A549 (cell line): ENCODE data around the gene PPL. TPM values are rescaled to one million over a fixed set of nuclear protein-coding genes. Genes with fewer than 3 reads are reported as not detected.

ENCODE experiments used
- ATAC-seq, 2 experiments: fragments of 200-7000 bp in 1 of 2; fragments of >200 bp in 1 of 2; cut with Nextera tagmentation in 1 of 2; cut with Tn5 transposase in 1 of 2; 3 replicates each; pipeline versions ENCODE4 v1.8.0 to v1.9.1; 2018 to 2020; ENCODE audit warnings: mild to moderate bottlenecking in 1 of 2, moderate library complexity in 1 of 2
- CTCF ChIA-PET: fragments of 300-600 bp; sonication (Branson Sonifier 250); formaldehyde crosslinking; extraction: SDS; loops from one replicate; lab custom pipeline; 2021; ENCODE audit warnings: antibody characterized with exemption, inconsistent platforms; lab: Yijun Ruan, JAX
- POLR2A ChIA-PET: fragments of 350-600 bp; formaldehyde crosslinking; extraction: SDS; loops from one replicate; lab custom pipeline; 2021; ENCODE audit warnings: antibody characterized with exemption, inconsistent platforms; lab: Yijun Ruan, JAX
- DNase-seq, 2 experiments: peaks; one replicate each; pipeline versions ENCODE4 v3.0.0 to v3.0.0-alpha.2; 2011 to 2016; ENCODE audit warnings: low read depth in 1 of 2, low spot score in 1 of 2
- FAIRE-seq: peaks from 2 replicates; lab custom pipeline; 2011; peaks lifted over from hg19 to GRCh38; lab: Jason Lieb, UNC
- H3K27ac ChIP-seq, 2 experiments: fragments of >200 bp; sonication (Bioruptor Twin); formaldehyde crosslinking; 3 replicates each; pipeline ENCODE4 v1.5.1; 2016 to 2017
- H3K4me1 ChIP-seq: fragments of >200 bp; sonication (Bioruptor Twin); formaldehyde crosslinking; 3 replicates; pipeline ENCODE4 v1.6.1; 2016
- H3K4me2 ChIP-seq: fragments of >200 bp; sonication (Bioruptor Twin); formaldehyde crosslinking; 3 replicates; pipeline ENCODE4 v1.6.1; 2016
- H3K4me3 ChIP-seq: fragments of >200 bp; sonication (Bioruptor Twin); formaldehyde crosslinking; 3 replicates; pipeline ENCODE4 v1.5.1; 2016
- H3K9me3 ChIP-seq: fragments of >200 bp; sonication (Bioruptor Twin); formaldehyde crosslinking; 3 replicates; pipeline ENCODE4 v1.6.1; 2016
- BHLHE40 ChIP-seq: IDR thresholded peaks from 2 replicates; pipeline ENCODE4 v1.6.1; 2012; ENCODE audit warnings: low read depth, low read length, inconsistent platforms
- EHF ChIP-seq: fragments of 250-450 bp; sonication (Bioruptor Pico); IDR thresholded peaks from 2 replicates; pipeline ENCODE4 v1.5.0; 2020; ENCODE audit warnings: mild to moderate bottlenecking
- EHMT2 ChIP-seq: fragments of 200-600 bp; sonication (generic); IDR thresholded peaks from 2 replicates; pipeline ENCODE4 v1.6.1; 2016; ENCODE audit warnings: antibody characterized with exemption, low read depth, mild to moderate bottlenecking, moderate library complexity
- EP300 ChIP-seq, 2 experiments: fragments of >200 bp; sonication (Bioruptor Twin); formaldehyde crosslinking; IDR thresholded peaks; 2 replicates in 1 of 2; 3 replicates in 1 of 2; pipeline ENCODE4 v1.6.1; 2016 to 2017
- FOSL2 ChIP-seq, 2 experiments: fragments of 450-650 bp in 1 of 2; fragments of >200 bp in 1 of 2; sonication (Bioruptor Twin) in 1 of 2; formaldehyde crosslinking; IDR thresholded peaks; 2 replicates each; pipeline versions ENCODE4 v1.5.0 to v1.6.1; 2016 to 2020; ENCODE audit warnings: mild to moderate bottlenecking in 1 of 2, moderate library complexity in 1 of 2
- GATA3 ChIP-seq: IDR thresholded peaks from 2 replicates; pipeline ENCODE4 v1.6.1; 2012; ENCODE audit warnings: borderline replicate concordance
- HDAC2 ChIP-seq: fragments of 200-600 bp; sonication (generic); IDR thresholded peaks from 2 replicates; pipeline ENCODE4 v1.6.1; 2016
- HEYL ChIP-seq: fragments of 250-450 bp; sonication (Bioruptor Pico); IDR thresholded peaks from 2 replicates; pipeline ENCODE4 v1.8.0; 2021; ENCODE audit warnings: mild to moderate bottlenecking, moderate library complexity
- HMGXB4 ChIP-seq: fragments of 250-450 bp; sonication (Bioruptor Pico); IDR thresholded peaks from 2 replicates; pipeline ENCODE4 v1.5.0; 2021; ENCODE audit warnings: mild to moderate bottlenecking, moderate library complexity, borderline replicate concordance
- HOXA7 ChIP-seq: fragments of 250-450 bp; sonication (Bioruptor Pico); IDR thresholded peaks from 2 replicates; pipeline ENCODE4 v1.5.0; 2020; ENCODE audit warnings: mild to moderate bottlenecking, moderate library complexity
- HOXB5 ChIP-seq: fragments of 250-450 bp; sonication (Bioruptor Pico); IDR thresholded peaks from 2 replicates; pipeline ENCODE4 v1.5.0; 2020; ENCODE audit warnings: mild to moderate bottlenecking, moderate library complexity
- KDM5A ChIP-seq: fragments of 200-600 bp; sonication (generic); IDR thresholded peaks from 2 replicates; pipeline ENCODE4 v1.6.1; 2016; ENCODE audit warnings: antibody characterized with exemption, mild to moderate bottlenecking
- MAX ChIP-seq: IDR thresholded peaks from 2 replicates; pipeline ENCODE4 v1.6.1; 2012
- MYC ChIP-seq: IDR thresholded peaks from 2 replicates; pipeline ENCODE4 v1.6.1; 2012; ENCODE audit warnings: mild to moderate bottlenecking, inconsistent platforms, low read length, improper control_type of control experiment, borderline replicate concordance
- NR3C1 ChIP-seq: fragments of >200 bp; sonication (Bioruptor Twin); formaldehyde crosslinking; IDR thresholded peaks from 3 replicates; pipeline ENCODE4 v1.6.1; 2017
- POLR2A ChIP-seq: IDR thresholded peaks from 2 replicates; pipeline ENCODE4 v1.6.1; 2012; ENCODE audit warnings: mild to moderate bottlenecking, low read length
- RAD21 ChIP-seq, 2 experiments: fragments of >200 bp in 1 of 2; sonication (Bioruptor Twin) in 1 of 2; formaldehyde crosslinking in 1 of 2; IDR thresholded peaks in 1 of 2; conservative IDR thresholded peaks in 1 of 2; 2 replicates in 1 of 2; 3 replicates in 1 of 2; pipeline ENCODE4 v1.6.1; 2012 to 2018; ENCODE audit warnings: inconsistent platforms in 1 of 2
- REST ChIP-seq: fragments of 200-600 bp; sonication (generic); IDR thresholded peaks from 2 replicates; pipeline ENCODE4 v1.6.1; 2016; ENCODE audit warnings: antibody characterized with exemption, mild to moderate bottlenecking, moderate library complexity
- RFX5 ChIP-seq: fragments of 450-650 bp; IDR thresholded peaks from 2 replicates; pipeline ENCODE4 v1.7.1; 2014; ENCODE audit warnings: antibody characterized with exemption, mild to moderate bottlenecking, moderate library complexity
- RNF2 ChIP-seq: fragments of 200-600 bp; sonication (generic); IDR thresholded peaks from 2 replicates; pipeline ENCODE4 v1.6.1; 2016; ENCODE audit warnings: low read depth, mild to moderate bottlenecking, antibody characterized with exemption, moderate library complexity, borderline replicate concordance
- SMC3 ChIP-seq: fragments of >200 bp; sonication (Bioruptor Twin); formaldehyde crosslinking; IDR thresholded peaks from 3 replicates; pipeline ENCODE4 v1.6.1; 2018; ENCODE audit warnings: inconsistent platforms
- TP53 ChIP-seq: fragments of 250-450 bp; sonication (Bioruptor Pico); IDR thresholded peaks from 2 replicates; pipeline ENCODE4 v1.5.0; 2021; ENCODE audit warnings: mild to moderate bottlenecking, moderate library complexity
- ZC3H11A ChIP-seq: fragments of 450-650 bp; IDR thresholded peaks from 2 replicates; pipeline ENCODE4 v1.6.1; 2014; ENCODE audit warnings: antibody characterized with exemption, mild to moderate bottlenecking
- ZFP36 ChIP-seq: fragments of 450-650 bp; IDR thresholded peaks from 2 replicates; pipeline ENCODE4 v1.6.1; 2014; ENCODE audit warnings: borderline replicate concordance; ENCODE audit not compliant: partially characterized antibody
- ZNF302 ChIP-seq: fragments of 250-450 bp; sonication (Bioruptor Pico); IDR thresholded peaks from 2 replicates; pipeline ENCODE4 v1.9.0; 2021; ENCODE audit warnings: inconsistent platforms, mild to moderate bottlenecking, moderate library complexity
- ZSCAN20 ChIP-seq: fragments of 250-450 bp; sonication (Bioruptor Pico); IDR thresholded peaks from 2 replicates; pipeline ENCODE4 v1.8.0; 2022; ENCODE audit warnings: mild to moderate bottlenecking, moderate library complexity
- WGBS: methylation state at CpG from one replicate; pipeline ENCODE4 v1.1.6; 2017; ENCODE audit errors: missing lambda C conversion rate; 5-methylcytosine and 5-hydroxymethylcytosine counted together
- polyA plus RNA-seq, 4 experiments: library from polyadenylated mRNA; depleted of rRNA in 3 of 4; stranded (reverse); fragments of >200 nt; fragmentation: RNase III in 1 of 4; extraction: RNeasy Plus Mini Kit Qiagen cat#74134 plus additional on column Dnase treatment in 1 of 4; gene quantifications; 2 replicates in 3 of 4; 3 replicates in 1 of 4; pipeline ENCODE4 v1.2.3, GENCODE V29; 2011 to 2017

PPL gene
- polyA plus RNA-seq, 2 of the 4 experiments (the other 2 are of a cell fraction) = 1.8 to 2.6 TPM

GRCh38 chr16:4902038-4902437, 34.9 kb downstream of the PPL start:
- CTCF ChIA-PET = interaction anchor here (1.1 to 1.3 kb wide), 2 partner anchors 9 to 11 kb away, joined by 3 to 4 read pairs; no protein-coding TSS in a partner anchor
- no peak for FAIRE-seq

GRCh38 chr16:4900750-4901149, 36.2 kb downstream of the PPL start:
- FAIRE-seq (no peak), DNase-seq (no peak)
- CTCF ChIA-PET = interaction anchor here (0.6 to 1.4 kb wide), 2 partner anchors 28 to 49 kb away, joined by 3 read pairs; no protein-coding TSS in a partner anchor

More at GRCh38 chr16:4902038-4902437, 34.9 kb downstream of the PPL start:
- 78% methylated on average over 13 of the region's 13 CpGs for WGBS
- TF ChIP-seq RAD21 (conservative IDR thresholded peaks at IDR 0.05 in 1 of 2, IDR thresholded peaks at IDR 0.05 in 1 of 2) (no peak), EHF (CRISPR knock-in tag) (no peak), RFX5 (no peak), EHMT2 (no peak), BHLHE40 (no peak), MYC (no peak), ZSCAN20 (CRISPR knock-in tag) (no peak)
- TF ChIP-seq, all 56 proteins: peak for 0
- Histone ChIP-seq H3K9me3 (no peaks in the 10 kb centered on the region), H3K4me1 (no peaks in the 10 kb centered on the region), H3K4me3 (no peak overlapping the region), H3K27ac (no peak overlapping the region), H3K4me2 (no peak overlapping the region)
- DNase-seq (no peak), ATAC-seq (no peak)
- POLR2A ChIA-PET = no interaction called here

GRCh38 chr16:4900036-4900435, 36.9 kb downstream of the PPL start:
- H3K9me3 ChIP-seq = no peaks in the 10 kb centered on the region
- H3K4me1 ChIP-seq = no peaks in the 10 kb centered on the region
- no peak overlapping the region for H3K4me2 ChIP-seq
- CTCF ChIA-PET = interaction anchor here (0.6 kb wide), 1 partner anchor 247 kb away, joined by 3 read pairs; no protein-coding TSS in a partner anchor
- no peak for DNase-seq
- WGBS = 75% methylated on average over 8 of the region's 8 CpGs
- POLR2A ChIA-PET = no interaction called here
- FAIRE-seq = no peak
- H3K4me3 ChIP-seq = no peak overlapping the region
- H3K27ac ChIP-seq = no peak overlapping the region
- TF ChIP-seq KDM5A (no peak), REST (no peak), FOSL2 (IDR thresholded peaks at IDR 0.05) (no peak), FOSL2 (CRISPR knock-in tag; IDR thresholded peaks at IDR 0.05) (no peak), RAD21 (conservative IDR thresholded peaks at IDR 0.05 in 1 of 2, IDR thresholded peaks at IDR 0.05 in 1 of 2) (no peak), HOXB5 (CRISPR knock-in tag) (no peak), SMC3 (no peak), HDAC2 (no peak), ZC3H11A (no peak), TP53 (CRISPR knock-in tag) (no peak), ZNF302 (CRISPR knock-in tag) (no peak), POLR2A (no peak), HEYL (CRISPR knock-in tag) (no peak), GATA3 (no peak)
- ATAC-seq = no peak

More at GRCh38 chr16:4900750-4901149, 36.2 kb downstream of the PPL start:
- no peak overlapping the region for H3K4me2 ChIP-seq
- H3K9me3 ChIP-seq = no peaks in the 10 kb centered on the region
- no peaks in the 10 kb centered on the region for H3K4me1 ChIP-seq
- no peak overlapping the region for H3K4me3 ChIP-seq
- ATAC-seq = no peak
- H3K27ac ChIP-seq = no peak overlapping the region
- whole genome bisulfite sequencing = 85% methylated on average over 10 of the region's 11 CpGs
- no peak for TF ChIP-seq ZFP36
- TF ChIP-seq EHMT2 = no peak
- TF ChIP-seq MYC = no peak
- no peak for TF ChIP-seq NR3C1
- no peak for TF ChIP-seq HOXA7 (CRISPR knock-in tag)
- no peak for TF ChIP-seq RNF2
- TF ChIP-seq HMGXB4 (CRISPR knock-in tag) = no peak
- TF ChIP-seq HEYL (CRISPR knock-in tag) = no peak
- no peak for TF ChIP-seq MAX
- TF ChIP-seq EP300 (IDR thresholded peaks at IDR 0.05) = no peak
- no peak for TF ChIP-seq BHLHE40
- POLR2A ChIA-PET = no interaction called here
